EL (cell line): Measurements from ENCODE around the gene TEX13A.
"Not testable (repeated sequence)": the region's sequence is repeated elsewhere in the genome, so short reads cannot be mapped to it uniquely, and the experiment has no call there.

Experiments
- DNase-seq: peaks from one replicate; pipeline ENCODE4 v3.0.0-alpha.2; 2016

TEX13A gene

GRCh38 chrX:105220636-105221035, at the start of gene TEX13A:
Gene TEX13A (minus strand): TSS chrX:105220694. CDS start chrX:105220397, 297 bp downstream.
- no peak for DNase-seq

- DNase-seq = no peak
Observed at GRCh38 chrX:105269386-105269785, 48.9 kb upstream of the TEX13A start.

- no peak for DNase-seq
Observed at GRCh38 chrX:105267167-105267566, 46.7 kb upstream of the TEX13A start.

GRCh38 chrX:105266456-105266855, 46.0 kb upstream of the TEX13A start:
- DNase-seq = no peak

- DNase-seq = no peak
Observed at GRCh38 chrX:105265093-105265492, 44.6 kb upstream of the TEX13A start.

- DNase-seq = no peak
Observed at GRCh38 chrX:105263801-105264200, 43.3 kb upstream of the TEX13A start.

- DNase-seq = no peak
Observed at GRCh38 chrX:105263171-105263570, 42.7 kb upstream of the TEX13A start.

- DNase-seq = no peak
Observed at GRCh38 chrX:105260291-105261043, 40.0 kb upstream of the TEX13A start.

GRCh38 chrX:105241056-105241455, 20.6 kb upstream of the TEX13A start:
- no peak for DNase-seq

GRCh38 chrX:105237407-105237806, 16.9 kb upstream of the TEX13A start:
- not testable (repeated sequence) for DNase-seq

- DNase-seq = no peak
Observed at GRCh38 chrX:105229146-105229545, 8.7 kb upstream of the TEX13A start.

GRCh38 chrX:105228602-105229001, 8.1 kb upstream of the TEX13A start:
- DNase-seq = no peak

- no peak for DNase-seq
Observed at GRCh38 chrX:105226499-105226898, 6.0 kb upstream of the TEX13A start.

- DNase-seq = no peak
Observed at GRCh38 chrX:105221374-105221773, 880 bp upstream of the TEX13A start.

GRCh38 chrX:105219454-105220401, 766 bp downstream of the TEX13A start:
- no peak for DNase-seq

- DNase-seq = no peak
Observed at GRCh38 chrX:105211066-105211575, 9.4 kb downstream of the TEX13A start.

GRCh38 chrX:105210258-105210657, 10.2 kb downstream of the TEX13A start:
- DNase-seq = no peak

GRCh38 chrX:105209406-105209805, 11.1 kb downstream of the TEX13A start:
- DNase-seq = no peak

GRCh38 chrX:105191878-105192277, 28.6 kb downstream of the TEX13A start:
- no peak for DNase-seq

- DNase-seq = peak; percentile 1
Observed at GRCh38 chrX:105190252-105190853, 30.1 kb downstream of the TEX13A start.

- no peak for DNase-seq
Observed at GRCh38 chrX:105189093-105189492, 31.4 kb downstream of the TEX13A start.

GRCh38 chrX:105179644-105180043, 40.9 kb downstream of the TEX13A start:
- DNase-seq = no peak

GRCh38 chrX:105173071-105173470, 47.4 kb downstream of the TEX13A start:
- DNase-seq = no peak
